HG03439 (cell line): ENCODE measurements around the gene ARHGAP40.

Experiments
- ATAC-seq: cut with Tn5 transposase; IDR thresholded peaks from one replicate; pipeline ENCODE4 v1.9.1; 2021; ENCODE audit warnings: mild to moderate bottlenecking, moderate library complexity; ENCODE audit not compliant: unreplicated experiment

ARHGAP40 gene

GRCh38 chr20:38673725-38674091 lies 72.1 kb downstream of the ARHGAP40 start:
- ATAC-seq, result no peak

GRCh38 chr20:38674092-38674764 lies 72.6 kb downstream of the ARHGAP40 start:
- no peak for ATAC-seq

- ATAC-seq, result no peak
Measured at GRCh38 chr20:38674765-38675133, 73.1 kb downstream of the ARHGAP40 start.

- ATAC-seq, result no peak
Measured at GRCh38 chr20:38676576-38676975, 75.0 kb downstream of the ARHGAP40 start.

GRCh38 chr20:38680500-38681306 lies 79.1 kb downstream of the ARHGAP40 start:
- ATAC-seq, result no peak

- no peak for ATAC-seq
Measured at GRCh38 chr20:38685271-38685670, 83.7 kb downstream of the ARHGAP40 start.

- no peak for ATAC-seq
Measured at GRCh38 chr20:38685853-38686473, 84.4 kb downstream of the ARHGAP40 start.

- ATAC-seq, result no peak
Measured at GRCh38 chr20:38692436-38693411, 91.1 kb downstream of the ARHGAP40 start.

GRCh38 chr20:38697306-38697705 lies 95.7 kb downstream of the ARHGAP40 start:
- no peak for ATAC-seq

- ATAC-seq, result no peak
Measured at GRCh38 chr20:38698541-38698940, 96.9 kb downstream of the ARHGAP40 start.

GRCh38 chr20:38700141-38700540 lies 98.5 kb downstream of the ARHGAP40 start:
- no peak for ATAC-seq
